Astrocyte (in vitro differentiated cells and primary cell): Measurements from ENCODE around the gene MAP7. TPM values are rescaled to one million over a fixed set of nuclear protein-coding genes. Genes with fewer than 3 reads are reported as not detected.

Experiments
- DNase-seq: peaks from one replicate; pipeline ENCODE4 v3.0.0-alpha.2; 2010; ENCODE audit warnings: low read depth
- FAIRE-seq: peaks from 2 replicates; lab custom pipeline; 2011; peaks lifted over from hg19 to GRCh38; lab: Jason Lieb, UNC
- H2AFZ ChIP-seq: 2 replicates; pipeline ENCODE4 v1.6.0; 2012; ENCODE audit warnings: low read depth, low read length, inconsistent platforms
- H3K27ac ChIP-seq: 2 replicates; pipeline ENCODE4 v1.5.1; 2011; ENCODE audit warnings: low read depth, low read length, inconsistent platforms
- H3K27me3 ChIP-seq: 2 replicates; pipeline ENCODE4 v1.6.0; 2011; ENCODE audit warnings: low read length, inconsistent platforms; ENCODE audit not compliant: insufficient read depth
- H3K36me3 ChIP-seq: 2 replicates; pipeline ENCODE4 v1.5.1; 2011; ENCODE audit warnings: low read length, inconsistent platforms; ENCODE audit not compliant: insufficient read depth
- H3K4me1 ChIP-seq: 2 replicates; pipeline ENCODE4 v1.5.1; 2011; ENCODE audit warnings: low read length, inconsistent platforms; ENCODE audit not compliant: insufficient read depth
- H3K4me2 ChIP-seq: 2 replicates; pipeline ENCODE4 v1.6.0; 2012; ENCODE audit warnings: low read length, inconsistent platforms
- H3K4me3 ChIP-seq: 2 replicates; pipeline ENCODE4 v1.5.1; 2011; ENCODE audit warnings: low read depth, mild to moderate bottlenecking, low read length, inconsistent platforms; ENCODE audit not compliant: insufficient read depth
- H3K79me2 ChIP-seq: 2 replicates; pipeline ENCODE4 v1.6.0; 2012; ENCODE audit warnings: mild to moderate bottlenecking, low read length, inconsistent platforms; ENCODE audit not compliant: insufficient read depth
- H3K9ac ChIP-seq: 2 replicates; pipeline ENCODE4 v1.6.0; 2012; ENCODE audit warnings: mild to moderate bottlenecking, low read length, inconsistent platforms
- H3K9me3 ChIP-seq: 2 replicates; pipeline ENCODE4 v1.5.1; 2012; ENCODE audit warnings: low read depth, mild to moderate bottlenecking, low read length, inconsistent platforms; ENCODE audit not compliant: insufficient read depth
- H4K20me1 ChIP-seq: 2 replicates; pipeline ENCODE4 v1.6.0; 2012; ENCODE audit warnings: low read length, inconsistent platforms; ENCODE audit not compliant: insufficient read depth
- H3K27ac Mint-ChIP-seq: one replicate; pipeline ENCODE4 v1.8.0; 2021; ENCODE audit warnings: mild to moderate bottlenecking, mixed read lengths; ENCODE audit not compliant: unreplicated experiment
- H3K27me3 Mint-ChIP-seq: one replicate; pipeline ENCODE4 v1.8.0; 2021; ENCODE audit warnings: low read depth, mixed read lengths; ENCODE audit not compliant: unreplicated experiment
- H3K36me3 Mint-ChIP-seq: one replicate; pipeline ENCODE4 v1.8.0; 2021; ENCODE audit warnings: low read depth, mixed read lengths; ENCODE audit not compliant: unreplicated experiment
- H3K4me1 Mint-ChIP-seq: one replicate; pipeline ENCODE4 v1.8.0; 2021; ENCODE audit warnings: low read depth, mixed read lengths; ENCODE audit not compliant: unreplicated experiment
- H3K4me3 Mint-ChIP-seq: one replicate; pipeline ENCODE4 v1.8.0; 2021; ENCODE audit warnings: mild to moderate bottlenecking, moderate library complexity, mixed read lengths; ENCODE audit not compliant: unreplicated experiment
- H3K9me3 Mint-ChIP-seq: one replicate; pipeline ENCODE4 v1.8.0; 2021; ENCODE audit warnings: mild to moderate bottlenecking, mixed read lengths; ENCODE audit not compliant: unreplicated experiment
- EZH2 ChIP-seq: IDR thresholded peaks from 2 replicates; pipeline ENCODE4 v1.6.1; 2012; ENCODE audit warnings: mild to moderate bottlenecking, low read length, inconsistent platforms; ENCODE audit not compliant: insufficient read depth
- total RNA-seq: library from RNA; stranded (reverse); gene quantifications from 2 replicates; pipeline ENCODE4 v1.2.1, GENCODE V29; 2021
- TF ChIP-seq, protein P1 (sequence below): IDR thresholded peaks from 2 replicates; pipeline ENCODE4 v1.5.1; 2011; ENCODE audit warnings: low read depth, mild to moderate bottlenecking, inconsistent platforms, low read length, moderate library complexity; ENCODE audit not compliant: insufficient read depth

Gene MAP7
- total RNA-seq, 1 donor from 2014 or later: 3.3 TPM

DNA sequence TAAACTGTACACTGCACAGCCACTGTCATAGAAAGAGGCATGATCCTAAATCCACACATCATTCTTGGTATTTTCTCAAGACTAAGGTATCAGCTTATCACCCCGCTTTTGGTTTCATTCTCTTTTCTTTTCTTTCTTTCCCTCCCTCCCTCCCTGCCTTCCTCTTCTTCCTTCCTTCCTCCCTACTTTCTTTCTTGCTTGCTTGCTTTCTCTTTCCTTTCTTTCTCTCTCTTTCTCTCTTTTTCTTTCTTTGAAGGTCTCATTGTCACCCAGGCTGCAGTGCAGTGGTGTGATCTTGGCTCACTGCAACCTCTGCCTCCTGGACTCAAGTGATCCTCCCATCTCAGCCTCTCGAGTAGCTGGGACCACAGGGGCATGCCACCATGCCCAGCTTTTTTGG lies 81.1 kb downstream of the MAP7 start:
- Histone ChIP-seq H3K27me3 (no peaks in the 10 kb centered on the region), H3K4me2 (no peak overlapping the region), H3K9me3 (no peaks in the 10 kb centered on the region), H3K36me3 (no peaks in the 10 kb centered on the region), H3K4me1 (no peaks in the 10 kb centered on the region), H4K20me1 (no peaks in the 10 kb centered on the region), H2AFZ (no peak overlapping the region), H3K79me2 (no peaks in the 10 kb centered on the region), H3K4me3 (no peak overlapping the region), H3K9ac (no peak overlapping the region), H3K27ac (no peak overlapping the region)
- no peak overlapping the region for H3K27ac Mint-ChIP-seq
- H3K4me1 Mint-ChIP-seq: peaks cover 2% of the 10 kb centered on the region
- no peaks in the 10 kb centered on the region for H3K9me3 Mint-ChIP-seq
- FAIRE-seq: no peak
- no peak overlapping the region for H3K4me3 Mint-ChIP-seq
- H3K27me3 Mint-ChIP-seq: no peaks in the 10 kb centered on the region
- H3K36me3 Mint-ChIP-seq: no peaks in the 10 kb centered on the region
- DNase-seq: no peak
- TF ChIP-seq EZH2: no peak
- TF ChIP-seq, protein P1, sequence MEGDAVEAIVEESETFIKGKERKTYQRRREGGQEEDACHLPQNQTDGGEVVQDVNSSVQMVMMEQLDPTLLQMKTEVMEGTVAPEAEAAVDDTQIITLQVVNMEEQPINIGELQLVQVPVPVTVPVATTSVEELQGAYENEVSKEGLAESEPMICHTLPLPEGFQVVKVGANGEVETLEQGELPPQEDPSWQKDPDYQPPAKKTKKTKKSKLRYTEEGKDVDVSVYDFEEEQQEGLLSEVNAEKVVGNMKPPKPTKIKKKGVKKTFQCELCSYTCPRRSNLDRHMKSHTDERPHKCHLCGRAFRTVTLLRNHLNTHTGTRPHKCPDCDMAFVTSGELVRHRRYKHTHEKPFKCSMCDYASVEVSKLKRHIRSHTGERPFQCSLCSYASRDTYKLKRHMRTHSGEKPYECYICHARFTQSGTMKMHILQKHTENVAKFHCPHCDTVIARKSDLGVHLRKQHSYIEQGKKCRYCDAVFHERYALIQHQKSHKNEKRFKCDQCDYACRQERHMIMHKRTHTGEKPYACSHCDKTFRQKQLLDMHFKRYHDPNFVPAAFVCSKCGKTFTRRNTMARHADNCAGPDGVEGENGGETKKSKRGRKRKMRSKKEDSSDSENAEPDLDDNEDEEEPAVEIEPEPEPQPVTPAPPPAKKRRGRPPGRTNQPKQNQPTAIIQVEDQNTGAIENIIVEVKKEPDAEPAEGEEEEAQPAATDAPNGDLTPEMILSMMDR: no peak

DNA sequence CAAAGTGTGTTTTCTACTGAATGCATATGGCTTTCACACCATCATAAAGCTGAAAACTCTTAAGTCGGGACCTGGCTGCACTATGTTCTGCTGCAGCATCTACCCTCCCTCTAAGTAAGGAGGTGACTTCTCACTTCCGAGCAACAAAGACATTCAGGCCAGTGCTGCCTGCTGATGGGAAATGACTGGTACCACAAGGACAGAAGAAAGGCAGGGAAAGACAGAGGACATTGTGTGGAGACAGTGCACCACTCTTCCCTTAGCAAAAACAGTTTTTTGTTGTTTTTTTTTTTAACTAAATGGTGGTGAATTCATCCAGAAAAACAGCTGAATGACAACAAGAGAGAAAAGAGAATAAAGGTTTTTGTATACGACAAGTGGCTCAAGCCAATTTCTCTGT lies 81.5 kb downstream of the MAP7 start:
- no peak for TF ChIP-seq EZH2
- TF ChIP-seq, protein P1: no peak
- FAIRE-seq: no peak

DNA sequence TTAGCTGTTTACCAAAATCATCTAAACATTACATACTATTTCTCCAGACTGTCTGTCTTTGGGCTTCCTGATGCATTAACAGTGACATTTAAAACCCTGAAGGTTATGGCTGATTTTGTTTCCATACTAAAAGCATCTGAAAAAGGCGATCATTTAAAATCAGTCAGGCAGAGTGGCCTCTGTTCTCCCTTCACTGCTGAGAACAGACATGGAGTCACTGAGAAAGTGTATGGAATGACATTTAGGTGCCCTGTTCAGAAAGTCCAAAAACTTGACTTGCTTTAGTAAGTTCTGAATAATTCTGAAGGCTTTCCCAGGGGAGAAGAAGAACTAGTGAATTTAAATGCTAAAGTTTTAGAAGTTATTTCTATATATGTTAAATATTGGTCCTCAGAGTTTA lies 83.0 kb downstream of the MAP7 start:
- H3K27ac ChIP-seq: no peak overlapping the region
- no peak overlapping the region for H3K4me2 ChIP-seq
- FAIRE-seq: no peak

More for the DNA sequence above, 81.5 kb downstream of the MAP7 start:
- no peaks in the 10 kb centered on the region for H3K36me3 Mint-ChIP-seq
- no peak overlapping the region for H3K4me3 Mint-ChIP-seq
- H3K9ac ChIP-seq: no peak overlapping the region
- H3K4me1 Mint-ChIP-seq: peaks cover 2% of the 10 kb centered on the region
- no peaks in the 10 kb centered on the region for H4K20me1 ChIP-seq
- H3K4me3 ChIP-seq: no peak overlapping the region
- no peak overlapping the region for H3K27ac ChIP-seq
- no peak overlapping the region for H2AFZ ChIP-seq
- no peaks in the 10 kb centered on the region for H3K9me3 ChIP-seq
- H3K36me3 ChIP-seq: no peaks in the 10 kb centered on the region
- no peaks in the 10 kb centered on the region for H3K27me3 ChIP-seq
- H3K9me3 Mint-ChIP-seq: no peaks in the 10 kb centered on the region
- DNase-seq: no peak
- H3K27ac Mint-ChIP-seq: no peak overlapping the region
- no peak overlapping the region for H3K4me2 ChIP-seq
- no peaks in the 10 kb centered on the region for H3K27me3 Mint-ChIP-seq
- no peaks in the 10 kb centered on the region for H3K79me2 ChIP-seq
- H3K4me1 ChIP-seq: no peaks in the 10 kb centered on the region

More for the DNA sequence above, 83.0 kb downstream of the MAP7 start:
- Histone ChIP-seq H4K20me1 (no peaks in the 10 kb centered on the region), H3K79me2 (no peaks in the 10 kb centered on the region), H3K9ac (no peak overlapping the region), H3K4me1 (no peaks in the 10 kb centered on the region), H3K36me3 (no peaks in the 10 kb centered on the region), H3K4me3 (no peak overlapping the region), H3K9me3 (no peaks in the 10 kb centered on the region), H3K27me3 (no peaks in the 10 kb centered on the region), H2AFZ (no peak overlapping the region)
- Mint-ChIP-seq H3K27ac (no peak overlapping the region), H3K4me1 (peaks cover 2% of the 10 kb centered on the region), H3K9me3 (no peaks in the 10 kb centered on the region), H3K36me3 (no peaks in the 10 kb centered on the region), H3K27me3 (no peaks in the 10 kb centered on the region), H3K4me3 (no peak overlapping the region)
- TF ChIP-seq EZH2: no peak
- TF ChIP-seq, protein P1: no peak
- DNase-seq: no peak
